ENCODE results near the gene STK10. TPM values are rescaled to one million over a fixed set of nuclear protein-coding genes. Genes with fewer than 3 reads are reported as not detected.
A peak's percentile ranks its signal among the peaks of the same experiment; 100 is the strongest.
"Not testable (repeated sequence)": the region's sequence is repeated elsewhere in the genome, so short reads cannot be mapped to it uniquely, and the experiment has no call there.

Gene STK10
- total RNA-seq, 1 donor from 2014 or later: 79.8 TPM

DNA sequence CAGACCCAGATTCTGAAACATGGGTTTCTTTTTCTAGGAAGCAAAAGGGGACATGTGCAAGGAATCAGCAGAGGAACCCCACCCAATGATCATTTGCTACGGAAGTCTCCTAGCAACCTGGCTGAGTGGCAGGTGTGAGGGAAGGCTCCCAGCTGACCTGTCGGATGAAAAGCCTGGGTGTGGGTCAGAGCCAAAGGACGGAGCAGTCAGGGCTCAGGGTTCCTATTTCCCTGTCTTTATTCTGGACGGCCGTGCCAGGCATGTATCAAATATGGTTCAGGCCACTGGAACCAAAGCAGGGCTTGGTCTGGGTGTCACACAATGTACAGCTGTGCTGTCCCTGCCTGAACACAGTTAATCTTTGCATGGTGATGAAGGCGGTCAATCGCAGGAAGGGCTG, 20.1 kb downstream of the STK10 start:
- no peak for DNase-seq (ENCODE audit: extremely low read depth, low read depth, low spot score)

DNA sequence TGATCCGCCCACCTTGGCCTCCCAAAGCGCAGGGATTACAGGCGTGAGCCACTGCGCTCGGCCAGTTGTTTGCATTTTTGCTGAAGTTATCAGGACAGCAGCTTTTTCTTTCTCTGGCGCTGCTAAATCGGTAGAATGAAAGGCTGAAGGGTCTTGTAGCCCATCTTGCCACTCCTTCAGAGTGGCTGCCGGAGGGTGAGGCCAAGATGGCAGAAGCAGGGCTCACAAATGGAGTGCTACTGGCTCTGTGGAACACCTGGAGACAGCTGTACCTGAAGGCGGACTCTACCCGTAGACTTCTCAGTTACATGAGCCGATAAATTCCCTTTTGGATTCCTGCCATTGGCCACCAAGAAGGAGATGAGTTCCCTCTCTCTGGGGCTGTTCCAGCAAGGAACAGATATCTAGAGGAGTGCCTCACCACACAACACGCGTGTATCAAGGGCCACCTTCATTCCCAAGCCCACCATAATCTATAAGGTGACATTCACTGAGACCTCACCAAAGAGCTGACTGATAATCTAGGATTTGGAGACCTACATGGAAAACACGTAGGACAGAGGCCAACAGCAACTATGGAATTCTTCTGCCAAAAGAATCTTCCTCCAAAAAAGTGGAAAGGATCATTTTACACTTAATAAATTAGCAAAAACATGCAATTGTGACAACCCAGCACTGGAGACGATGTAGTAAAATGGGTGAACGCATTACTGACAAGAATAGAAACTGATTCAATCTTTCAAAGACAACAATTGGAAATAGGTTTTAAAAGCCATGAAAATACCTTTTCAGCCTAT, 21.8 kb downstream of the STK10 start:
- no peak for DNase-seq (ENCODE audit: extremely low read depth, low read depth, low spot score)

DNA sequence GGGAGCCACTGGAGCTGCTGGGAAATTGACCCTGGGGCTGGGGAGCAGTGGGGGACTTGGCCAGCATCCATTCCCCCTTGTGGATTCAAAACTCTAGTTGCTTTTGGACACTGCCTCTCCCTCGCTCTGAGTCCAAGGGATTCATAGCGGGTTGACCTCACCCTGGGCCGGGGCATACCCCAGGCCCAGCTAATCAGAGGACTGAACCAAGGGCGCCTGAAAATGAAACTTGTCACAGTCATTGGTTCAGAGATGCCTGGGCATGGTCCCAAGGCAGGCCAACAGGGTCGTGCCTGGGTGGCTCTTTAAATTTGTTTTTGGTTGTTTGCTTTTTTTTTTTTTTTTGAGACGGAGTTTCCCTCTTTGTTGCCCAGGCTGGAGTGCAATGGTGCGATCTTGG, 22.6 kb downstream of the STK10 start:
- no peak for DNase-seq (ENCODE audit: extremely low read depth, low read depth, low spot score)

DNA sequence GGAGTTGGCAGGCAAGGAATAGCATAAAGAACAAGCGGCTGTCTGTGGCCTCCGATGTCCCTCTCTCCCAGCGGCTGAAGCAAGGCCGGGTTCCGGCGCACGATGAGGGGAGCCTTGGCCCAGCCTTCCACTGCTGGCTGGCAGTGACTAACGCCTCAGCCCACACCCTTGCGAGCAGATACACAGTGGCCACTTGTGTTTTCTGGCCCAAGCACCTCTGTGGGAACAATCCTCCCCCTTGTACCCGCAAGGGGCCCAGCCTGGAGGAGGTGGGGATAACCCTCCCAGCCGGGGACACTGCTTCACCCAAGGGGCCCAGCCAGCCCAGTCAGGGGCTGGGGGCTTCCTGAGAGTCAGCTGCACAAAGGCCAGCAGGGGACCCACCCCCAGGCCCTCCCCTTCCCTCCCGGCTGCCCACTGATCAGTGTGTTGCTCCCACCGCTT, 23.2 kb downstream of the STK10 start:
- no peak for DNase-seq (ENCODE audit: extremely low read depth, low read depth, low spot score)

DNA sequence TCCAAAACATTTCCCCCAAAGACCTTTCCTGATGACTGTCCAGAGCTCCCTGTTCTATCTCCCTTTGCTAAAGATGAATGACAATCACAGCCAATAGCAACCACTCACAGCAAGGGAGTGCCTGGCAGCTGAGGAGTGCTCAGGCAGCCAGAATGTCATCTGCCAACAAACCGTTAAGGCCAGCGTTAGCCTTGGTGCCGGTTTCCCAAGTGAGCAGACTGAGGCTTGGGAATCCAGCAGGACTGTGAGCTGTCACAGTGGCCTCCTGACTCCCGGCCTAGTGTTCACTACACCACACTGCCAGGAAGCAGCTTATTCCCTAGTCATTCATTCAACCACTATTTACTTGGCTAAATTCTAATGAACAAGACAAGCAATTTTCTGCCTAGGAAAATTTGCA, 24.7 kb downstream of the STK10 start:
- DNase-seq (ENCODE audit: extremely low read depth, low read depth, low spot score): no peak

DNA sequence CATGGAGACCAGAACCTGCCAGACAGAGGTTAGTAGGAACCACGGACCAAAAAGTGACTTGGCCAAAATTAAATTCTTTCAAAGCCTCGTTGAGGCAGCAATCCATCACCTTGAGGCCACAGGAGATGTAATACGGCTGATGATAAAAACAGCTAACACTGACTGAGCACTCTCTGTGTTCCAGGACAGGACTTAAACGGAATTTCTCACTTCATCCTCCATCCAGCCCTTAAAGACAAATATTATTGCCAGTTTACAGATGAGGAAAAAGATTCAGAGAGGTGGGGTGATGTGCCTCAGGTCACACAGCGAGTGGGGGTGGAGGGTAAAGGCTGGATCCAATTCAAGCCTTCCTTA, 25.1 kb downstream of the STK10 start:
- DNase-seq (ENCODE audit: extremely low read depth, low read depth, low spot score): no peak

DNA sequence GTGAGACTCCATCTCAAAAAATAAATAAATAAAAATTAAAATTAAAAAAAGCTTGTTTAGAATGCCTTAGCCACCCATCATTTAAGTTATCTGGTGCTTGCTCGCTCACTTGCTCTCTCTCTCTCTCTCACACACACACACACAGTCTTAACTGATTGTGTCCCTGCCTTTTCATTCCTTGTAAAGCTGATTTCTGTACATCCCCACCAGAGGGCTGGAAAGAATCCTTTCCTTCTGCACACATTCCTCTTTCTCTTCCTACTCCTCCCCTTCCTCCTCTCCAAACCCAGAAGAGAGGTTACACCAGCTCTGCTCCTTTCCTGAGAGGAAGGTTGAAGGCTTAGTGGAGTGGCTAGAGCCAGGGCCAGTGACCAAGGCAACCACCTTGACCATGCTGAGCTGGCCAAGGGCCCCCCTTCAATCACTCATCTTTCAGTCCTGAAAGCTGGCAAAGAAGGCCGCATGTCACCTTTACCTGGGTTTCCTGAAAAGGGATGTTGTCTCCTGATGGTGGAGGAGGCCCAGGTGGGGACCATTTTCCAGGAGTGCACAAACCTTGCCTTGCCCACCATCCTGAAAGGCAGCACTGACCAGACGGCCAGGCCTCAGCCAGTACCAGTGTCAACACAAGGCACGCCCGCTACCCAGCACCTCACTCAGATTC, 25.6 kb downstream of the STK10 start:
- DNase-seq (ENCODE audit: extremely low read depth, low read depth, low spot score): no peak

DNA sequence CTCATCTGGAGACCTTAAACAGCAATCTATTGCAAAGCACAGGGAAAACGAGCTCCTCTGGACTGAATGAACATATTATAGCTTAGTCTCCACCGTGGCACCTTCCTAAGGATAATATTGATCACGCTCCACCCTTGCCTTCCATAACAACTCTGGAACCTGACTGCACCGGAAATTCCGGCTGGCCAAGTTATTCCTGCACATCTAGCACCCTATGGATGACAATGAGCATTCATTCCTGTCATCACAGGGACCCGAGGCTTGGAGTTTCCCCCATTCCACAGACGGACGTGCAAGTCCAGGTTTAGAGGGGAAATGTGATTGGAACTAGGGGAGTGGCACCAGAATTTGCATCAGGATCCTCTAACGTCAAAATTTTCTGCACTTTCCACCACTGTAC, 27.5 kb downstream of the STK10 start:
- DNase-seq (ENCODE audit: extremely low read depth, low read depth, low spot score): no peak

DNA sequence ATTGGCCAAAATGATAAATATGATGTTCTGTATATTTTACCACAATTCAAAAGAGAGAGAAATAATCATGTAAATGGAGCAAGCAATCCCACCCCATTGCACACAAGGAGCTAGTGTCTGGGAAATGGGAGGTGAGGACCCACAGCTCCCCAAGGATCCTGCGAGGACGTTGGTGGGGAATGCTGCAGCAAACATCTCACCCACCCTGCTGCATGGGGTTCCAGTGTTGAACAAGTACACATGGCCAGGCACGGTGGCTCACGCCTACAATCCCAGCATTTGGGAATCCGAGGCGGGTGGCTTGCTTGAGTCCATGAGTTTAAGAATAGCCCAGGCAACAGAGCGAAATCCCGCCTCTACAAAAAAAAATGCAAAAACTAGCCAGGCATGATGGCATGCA, 29.0 kb downstream of the STK10 start:
- DNase-seq (ENCODE audit: extremely low read depth, low read depth, low spot score): no peak

DNA sequence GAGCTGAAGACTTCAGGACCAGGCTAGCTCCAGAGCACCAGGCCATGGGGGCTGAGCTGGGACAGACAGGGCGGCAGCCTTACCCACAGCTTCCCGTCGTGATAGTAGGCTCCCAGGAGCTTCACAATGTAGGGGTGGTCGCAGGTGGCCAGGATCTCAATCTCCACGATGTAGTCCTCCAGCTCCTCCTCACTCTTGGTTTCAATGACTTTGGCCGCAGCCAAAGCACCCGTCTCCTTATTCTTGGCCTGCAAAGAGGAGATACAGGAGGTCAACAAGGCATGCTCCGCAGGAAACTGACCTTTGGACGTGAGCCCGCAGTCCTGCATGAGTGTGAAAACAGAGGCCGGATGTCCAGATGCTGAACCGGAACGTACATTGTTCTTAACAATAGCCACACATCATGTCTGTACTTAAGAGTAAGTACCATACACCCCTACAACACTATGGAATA, 31.5 kb downstream of the STK10 start:
- DNase-seq (ENCODE audit: extremely low read depth, low read depth, low spot score): peak; percentile 94

DNA sequence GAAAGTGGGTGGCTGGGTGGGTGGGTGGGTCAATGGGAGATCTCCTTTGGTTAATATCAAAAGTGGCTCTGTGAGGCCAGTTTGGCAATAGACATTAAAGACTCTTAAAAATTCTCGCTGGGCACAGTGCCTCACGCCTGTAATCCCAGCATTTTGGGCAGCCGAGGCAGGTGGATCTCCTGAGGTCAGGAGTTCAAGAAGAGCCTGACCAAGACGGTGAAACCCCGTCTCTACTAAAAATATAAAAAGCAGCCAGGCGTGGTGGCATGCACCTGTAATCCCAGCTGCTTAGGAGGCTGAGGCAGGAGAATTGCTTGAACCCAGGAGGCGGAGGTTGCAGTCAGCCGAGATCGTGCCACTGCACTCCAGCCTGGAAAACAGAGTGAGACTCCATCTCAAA, 32.9 kb downstream of the STK10 start:
- DNase-seq (ENCODE audit: extremely low read depth, low read depth, low spot score): not testable (repeated sequence)

DNA sequence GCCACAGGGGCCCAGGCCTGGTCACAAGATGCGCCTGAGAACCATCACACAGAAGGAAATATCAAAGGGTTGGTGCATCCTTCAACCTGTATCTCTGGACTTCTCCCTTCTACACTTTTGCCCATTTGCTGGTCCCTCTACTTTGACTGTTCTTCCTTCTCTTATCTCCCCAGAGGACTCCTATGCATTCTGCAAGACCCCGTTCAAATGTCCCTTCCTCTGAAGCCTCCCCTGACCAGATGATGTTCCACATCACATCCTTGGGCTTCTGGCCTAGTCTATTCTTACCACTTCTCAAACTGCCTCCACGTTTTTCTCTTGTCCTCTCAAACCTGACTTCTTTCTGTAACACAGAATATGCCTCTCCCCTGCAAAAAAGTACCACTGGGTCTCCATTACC, 34.3 kb downstream of the STK10 start:
- DNase-seq (ENCODE audit: extremely low read depth, low read depth, low spot score): no peak

DNA sequence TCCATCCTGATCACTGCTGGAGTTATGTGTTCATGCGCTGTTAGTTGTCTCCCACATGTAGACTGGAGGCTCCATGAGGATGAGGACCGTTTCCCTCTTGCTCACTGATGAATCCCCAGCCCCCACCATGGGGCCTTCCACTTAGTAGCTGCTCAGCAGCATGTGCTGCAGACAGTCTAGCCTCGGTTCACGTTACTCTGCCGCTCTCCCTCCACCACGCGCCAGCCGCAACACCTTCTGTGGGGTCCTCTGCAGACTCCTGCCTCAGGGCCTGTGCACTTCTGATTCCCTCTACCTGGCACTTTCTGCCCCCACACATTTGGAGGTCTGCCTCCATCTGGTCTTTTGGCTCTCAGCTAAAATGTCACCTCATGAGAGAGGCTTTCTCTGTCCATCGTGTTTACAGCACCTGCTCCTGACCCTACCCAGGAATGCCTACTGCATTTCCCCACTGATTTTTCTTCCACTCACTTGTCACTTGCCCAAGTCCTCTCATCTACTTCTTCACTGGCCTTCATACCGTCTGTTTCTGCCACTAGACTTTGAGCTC, 36.3 kb downstream of the STK10 start:
- DNase-seq (ENCODE audit: extremely low read depth, low read depth, low spot score): no peak

DNA sequence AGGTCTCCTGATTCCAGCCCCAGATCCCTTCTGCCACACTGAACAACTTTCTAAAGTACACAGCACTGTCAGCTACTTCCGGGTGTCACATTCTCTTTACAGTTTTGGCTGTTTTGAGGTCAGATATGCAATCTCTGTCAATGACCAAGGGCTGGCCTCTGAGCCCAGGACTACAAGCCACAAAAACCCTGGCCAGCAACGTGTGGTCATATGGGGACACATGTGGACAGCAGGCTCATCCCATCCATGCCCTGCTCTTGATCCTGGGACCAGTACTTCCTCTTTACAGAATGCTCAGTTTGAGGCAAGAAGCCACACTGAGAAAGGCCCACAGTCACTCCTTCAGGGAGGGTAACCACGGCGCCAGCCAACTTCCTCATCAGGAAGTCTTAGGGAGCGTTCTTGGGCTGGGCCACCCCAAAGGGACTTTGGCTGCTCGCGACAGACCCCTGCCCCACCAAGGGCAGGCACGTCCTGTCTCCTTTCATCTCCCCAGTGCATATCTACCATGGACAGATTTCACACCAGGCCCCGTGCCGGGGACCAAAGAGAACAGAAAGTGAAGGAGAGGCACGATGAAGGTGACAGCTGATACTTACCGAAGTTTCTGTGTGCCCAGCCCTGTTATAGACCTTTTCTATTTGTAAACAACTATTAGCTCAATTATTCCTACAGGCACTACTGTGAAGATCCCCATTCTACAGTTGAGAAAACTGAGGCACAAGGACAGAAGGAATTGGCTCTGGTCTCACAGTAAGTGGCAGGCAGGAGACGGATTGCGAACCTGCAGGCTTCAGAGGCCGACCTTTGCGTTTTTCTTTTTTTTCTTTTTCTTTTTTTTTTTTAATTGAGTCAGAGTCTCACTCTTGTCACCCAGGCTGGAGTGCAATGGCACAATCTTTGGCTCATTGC, 37.3 kb downstream of the STK10 start:
- no peak for DNase-seq (ENCODE audit: extremely low read depth, low read depth, low spot score)

DNA sequence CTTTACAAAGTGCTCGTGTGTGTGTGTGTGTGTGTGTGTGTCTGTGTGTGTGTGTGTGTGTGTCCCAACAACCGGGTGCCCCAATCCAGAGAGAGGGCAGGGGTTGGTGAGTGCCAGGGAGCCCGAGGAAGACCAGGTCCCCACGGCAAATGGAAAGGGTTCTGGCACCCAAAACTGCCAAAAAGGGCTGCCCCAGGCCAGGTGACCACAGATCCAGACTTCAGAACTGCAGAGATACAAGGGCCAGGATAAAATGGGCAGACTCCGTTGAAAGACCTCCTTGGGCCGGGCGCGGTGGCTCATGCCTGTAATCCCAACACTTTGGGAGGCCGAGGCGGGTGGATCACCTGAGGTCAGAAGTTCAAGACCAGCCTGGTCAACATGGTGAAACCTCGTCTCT, 38.5 kb downstream of the STK10 start:
- not testable (repeated sequence) for DNase-seq (ENCODE audit: extremely low read depth, low read depth, low spot score)

DNA sequence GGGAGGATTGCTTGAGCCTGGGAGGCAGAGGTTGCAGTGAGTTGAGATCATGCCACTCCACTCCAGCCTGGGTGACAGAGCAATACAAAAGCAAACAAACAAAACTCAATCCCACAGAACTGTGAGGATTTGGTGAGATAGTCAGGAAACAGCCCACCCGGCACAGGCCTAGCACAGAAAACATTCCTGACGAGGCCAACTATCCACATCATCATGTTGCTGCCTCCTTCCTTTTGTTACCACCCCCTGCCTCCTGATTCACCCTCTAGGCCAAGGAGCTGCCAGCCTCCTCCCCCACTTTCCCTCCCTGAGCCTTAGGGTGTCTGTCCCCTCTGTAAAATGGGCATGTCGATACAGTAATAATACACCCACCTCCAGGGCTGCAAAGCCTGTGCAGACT, 39.0 kb downstream of the STK10 start:
- no peak for DNase-seq (ENCODE audit: extremely low read depth, low read depth, low spot score)

DNA sequence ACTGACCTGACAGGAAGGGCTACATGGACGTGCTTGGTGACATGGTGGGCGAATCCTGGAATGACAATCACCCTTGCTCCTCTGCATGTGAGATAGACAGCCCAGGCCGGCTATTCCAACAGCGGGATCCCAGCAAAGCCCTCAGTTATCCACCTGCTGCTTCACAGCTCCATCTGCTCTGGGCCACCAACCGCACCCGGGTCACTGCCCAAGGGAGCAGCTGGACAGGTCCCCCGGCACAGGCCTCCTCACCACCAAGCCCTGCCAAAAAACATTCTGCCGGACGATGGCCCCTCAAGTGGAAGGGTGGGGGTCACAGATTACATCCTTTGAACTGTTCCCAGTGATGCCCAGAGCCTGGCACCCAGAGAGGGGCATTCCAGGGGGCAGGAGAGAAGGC, 39.6 kb downstream of the STK10 start:
- no peak for DNase-seq (ENCODE audit: extremely low read depth, low read depth, low spot score)

DNA sequence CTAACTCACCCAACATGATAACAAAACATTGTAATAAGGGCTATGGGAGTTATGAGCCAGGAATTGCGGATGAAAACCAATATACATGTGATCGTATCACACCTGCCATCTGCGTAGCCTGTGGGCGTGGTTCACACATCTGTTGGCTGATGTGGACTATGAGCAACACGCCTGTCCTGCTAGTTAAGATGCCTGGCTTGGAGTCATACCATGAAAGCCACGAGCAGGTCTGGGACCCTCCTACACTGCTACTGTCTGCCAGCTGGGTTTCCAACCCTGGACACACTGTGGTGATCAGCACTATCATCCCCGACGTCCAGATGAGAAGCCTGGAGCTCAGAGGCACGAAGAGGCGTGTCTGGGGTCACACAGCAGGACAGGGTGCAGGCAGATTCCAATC, 40.2 kb downstream of the STK10 start:
- no peak for DNase-seq (ENCODE audit: extremely low read depth, low read depth, low spot score)

DNA sequence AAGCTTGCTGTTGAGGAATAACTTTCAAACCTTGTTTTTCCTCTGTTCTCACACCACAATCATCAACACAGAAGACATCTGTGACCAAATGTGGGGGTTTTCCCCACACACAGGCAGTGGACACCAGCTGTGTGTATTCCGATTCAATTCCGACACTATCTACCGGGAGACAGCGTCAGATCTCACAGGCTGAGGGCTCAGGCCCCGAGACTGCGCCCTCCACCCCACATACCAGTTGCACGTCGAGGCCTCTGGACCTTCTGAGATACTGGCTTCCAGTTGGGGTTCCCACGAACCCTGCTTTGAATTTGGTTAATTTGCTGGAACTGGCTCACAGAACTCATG, 41.3 kb downstream of the STK10 start:
- DNase-seq (ENCODE audit: extremely low read depth, low read depth, low spot score): no peak

DNA sequence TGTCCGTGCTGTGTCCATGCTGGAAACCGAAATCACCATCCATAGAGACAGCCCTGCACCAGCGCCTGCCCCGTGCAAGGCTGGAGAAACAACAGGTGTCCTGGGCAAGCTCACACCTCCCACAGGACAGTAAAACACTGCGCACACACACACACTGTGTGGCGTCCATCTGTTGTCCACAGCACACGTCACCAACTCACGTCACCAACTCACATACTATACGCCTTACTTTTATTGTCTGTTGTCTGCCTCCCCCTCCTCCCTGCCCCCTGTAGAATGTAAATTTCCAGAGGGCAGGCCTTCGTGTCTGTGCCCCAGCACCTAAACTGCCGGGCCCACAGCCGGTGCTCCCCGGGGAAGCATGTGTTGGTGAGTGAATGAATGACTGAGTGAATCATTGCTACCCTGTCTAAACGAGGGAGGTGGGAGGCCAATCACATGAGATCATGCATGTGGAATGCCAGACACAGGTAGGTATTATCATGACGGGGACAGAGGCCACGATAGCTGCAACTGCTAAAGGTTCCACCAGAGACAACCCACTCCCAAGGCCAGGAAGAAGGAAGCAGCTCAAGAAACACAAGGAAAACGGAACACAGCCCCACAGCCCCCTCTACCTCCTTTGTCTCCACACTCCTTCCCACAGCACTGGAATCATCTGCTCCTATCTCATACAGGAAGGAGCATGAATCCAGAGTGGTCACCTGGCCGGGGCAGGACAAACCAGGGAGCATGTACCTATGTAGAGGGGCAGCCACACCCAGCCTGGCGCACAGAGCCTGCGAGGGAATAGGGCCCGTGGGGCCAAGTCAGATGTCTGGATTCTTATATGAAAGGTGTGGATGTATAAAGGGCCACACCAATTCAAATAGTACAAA, 41.9 kb downstream of the STK10 start:
- DNase-seq (ENCODE audit: extremely low read depth, low read depth, low spot score): no peak
